GM12801 (cell line): Measurements from ENCODE around the gene SLC7A10.

Source experiments
- TF ChIP-seq, protein P1 (sequence below): IDR thresholded peaks from one replicate; pipeline ENCODE4 v1.5.1; 2011; ENCODE audit warnings: control low read depth; ENCODE audit not compliant: insufficient read length; ENCODE audit errors: extremely low read depth

SLC7A10 gene

DNA sequence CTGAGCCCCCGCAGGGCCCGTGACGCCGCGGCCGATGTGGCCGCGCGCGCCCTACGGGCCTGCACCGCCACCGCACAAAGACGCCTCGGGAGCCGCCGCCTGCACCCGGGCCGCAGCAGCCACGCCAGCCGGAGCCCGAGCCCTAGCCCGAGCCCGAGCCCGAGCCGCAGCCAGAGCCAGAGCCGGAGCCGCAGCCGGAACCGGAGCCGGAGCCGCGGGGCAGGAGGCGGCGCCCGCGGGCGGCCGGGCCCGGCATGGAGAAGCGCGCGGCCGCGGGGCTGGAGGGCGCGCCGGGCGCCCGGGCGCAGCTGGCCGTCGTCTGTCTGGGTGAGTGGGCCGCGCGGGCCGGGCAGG is 31.1 kb downstream of the SLC7A10 start:
- TF ChIP-seq, protein P1, sequence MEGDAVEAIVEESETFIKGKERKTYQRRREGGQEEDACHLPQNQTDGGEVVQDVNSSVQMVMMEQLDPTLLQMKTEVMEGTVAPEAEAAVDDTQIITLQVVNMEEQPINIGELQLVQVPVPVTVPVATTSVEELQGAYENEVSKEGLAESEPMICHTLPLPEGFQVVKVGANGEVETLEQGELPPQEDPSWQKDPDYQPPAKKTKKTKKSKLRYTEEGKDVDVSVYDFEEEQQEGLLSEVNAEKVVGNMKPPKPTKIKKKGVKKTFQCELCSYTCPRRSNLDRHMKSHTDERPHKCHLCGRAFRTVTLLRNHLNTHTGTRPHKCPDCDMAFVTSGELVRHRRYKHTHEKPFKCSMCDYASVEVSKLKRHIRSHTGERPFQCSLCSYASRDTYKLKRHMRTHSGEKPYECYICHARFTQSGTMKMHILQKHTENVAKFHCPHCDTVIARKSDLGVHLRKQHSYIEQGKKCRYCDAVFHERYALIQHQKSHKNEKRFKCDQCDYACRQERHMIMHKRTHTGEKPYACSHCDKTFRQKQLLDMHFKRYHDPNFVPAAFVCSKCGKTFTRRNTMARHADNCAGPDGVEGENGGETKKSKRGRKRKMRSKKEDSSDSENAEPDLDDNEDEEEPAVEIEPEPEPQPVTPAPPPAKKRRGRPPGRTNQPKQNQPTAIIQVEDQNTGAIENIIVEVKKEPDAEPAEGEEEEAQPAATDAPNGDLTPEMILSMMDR = no peak

DNA sequence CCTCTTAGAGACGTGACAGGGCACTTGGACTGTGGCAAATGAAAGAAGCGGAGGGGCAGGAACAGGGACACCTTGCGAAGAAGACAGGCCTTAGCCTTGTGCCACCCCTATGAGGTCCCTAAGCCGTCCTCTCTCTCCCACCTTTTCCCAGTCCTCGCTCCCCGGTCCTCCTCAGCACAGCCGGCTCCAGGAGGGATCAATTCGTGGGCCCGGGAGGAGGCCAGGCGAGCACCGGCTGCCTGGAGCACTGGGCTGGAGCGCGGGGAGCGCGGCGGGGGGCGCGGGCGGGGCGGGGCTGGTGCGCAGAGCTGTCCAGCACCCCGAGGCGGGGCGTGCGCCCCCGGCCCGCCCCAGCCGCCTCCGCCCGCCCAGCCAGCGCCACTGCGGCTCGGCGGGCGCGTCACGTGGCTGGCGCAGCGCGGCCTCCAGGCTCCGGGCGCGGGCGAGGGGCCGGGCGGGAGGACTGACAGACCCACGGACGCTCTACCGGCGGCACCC is 31.7 kb downstream of the SLC7A10 start, which contains the start of gene LRP3:
Gene LRP3 (plus strand): TSS at position 466 of the 498 bp plus-strand sequence. CDS start 456 bp downstream, outside the sequence.
- TF ChIP-seq, protein P1 = no peak

DNA sequence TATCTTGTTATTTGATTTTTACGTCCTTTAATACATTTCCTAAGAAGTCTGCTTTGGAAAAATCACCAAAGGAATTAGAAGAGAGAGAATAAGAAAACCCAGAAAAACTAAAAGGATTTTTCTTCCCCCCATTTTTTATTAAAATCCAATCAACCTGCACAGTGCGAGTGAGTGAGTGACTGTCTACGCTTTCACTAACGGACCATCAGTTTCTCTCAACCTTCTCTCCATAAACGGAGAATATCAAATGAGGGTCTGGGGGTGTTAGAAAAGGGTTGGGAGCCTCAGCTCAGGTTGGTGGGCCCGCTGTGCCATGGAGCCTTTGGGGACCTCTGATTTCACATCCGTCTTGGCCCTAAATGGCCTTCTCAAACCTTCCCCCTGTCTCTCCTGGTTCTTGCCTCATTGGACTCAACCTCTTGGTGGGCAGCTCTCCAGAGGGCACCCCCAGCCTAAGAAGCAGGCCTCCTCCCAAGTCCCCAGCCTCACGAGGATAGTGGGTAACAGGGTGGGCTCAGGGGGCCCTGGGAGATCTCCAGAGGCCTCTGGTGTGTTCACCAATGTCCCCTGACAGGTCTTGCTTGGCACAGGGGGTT is 32.3 kb downstream of the SLC7A10 start:
- TF ChIP-seq, protein P1 = no peak

DNA sequence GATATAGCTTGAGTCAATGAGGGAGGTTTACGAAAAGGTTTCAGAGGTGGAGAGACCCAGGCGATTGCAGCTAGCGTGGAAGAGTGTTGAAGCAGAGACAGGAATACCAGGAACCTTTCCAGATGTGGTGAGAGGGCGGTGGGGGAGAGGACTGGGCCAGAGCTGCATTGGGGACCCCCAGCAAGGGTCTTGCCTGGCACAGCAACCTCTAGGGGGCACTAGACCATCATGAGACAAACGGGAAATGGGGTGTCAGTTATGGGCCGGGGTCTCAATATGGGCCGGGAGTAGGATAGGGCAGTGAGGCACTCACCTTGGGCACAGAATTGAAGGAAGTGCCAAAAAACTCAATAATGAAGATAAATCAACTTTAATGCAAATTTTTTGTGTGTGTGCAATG is 33.6 kb downstream of the SLC7A10 start:
- TF ChIP-seq, protein P1 = no peak

DNA sequence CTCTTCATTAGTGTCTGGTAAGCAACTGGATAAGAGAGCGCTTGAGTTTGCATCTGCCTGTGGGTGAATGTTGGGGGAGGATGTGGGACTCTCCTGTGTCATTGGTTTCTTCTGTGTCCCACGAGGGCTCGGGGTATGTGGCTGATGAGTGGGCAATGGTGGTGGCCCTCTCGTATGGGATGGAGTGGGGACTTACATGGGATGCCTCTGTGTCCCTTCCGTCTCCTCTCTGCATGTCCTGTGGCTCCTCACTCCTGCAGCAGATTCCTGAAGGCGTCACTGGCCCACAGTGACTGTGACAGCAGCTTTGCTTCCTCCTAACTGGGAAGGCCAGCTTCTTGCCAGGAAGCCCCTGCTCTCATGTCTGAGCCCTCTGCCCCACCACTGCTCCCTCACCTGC is 34.1 kb downstream of the SLC7A10 start:
- TF ChIP-seq, protein P1 = no peak

DNA sequence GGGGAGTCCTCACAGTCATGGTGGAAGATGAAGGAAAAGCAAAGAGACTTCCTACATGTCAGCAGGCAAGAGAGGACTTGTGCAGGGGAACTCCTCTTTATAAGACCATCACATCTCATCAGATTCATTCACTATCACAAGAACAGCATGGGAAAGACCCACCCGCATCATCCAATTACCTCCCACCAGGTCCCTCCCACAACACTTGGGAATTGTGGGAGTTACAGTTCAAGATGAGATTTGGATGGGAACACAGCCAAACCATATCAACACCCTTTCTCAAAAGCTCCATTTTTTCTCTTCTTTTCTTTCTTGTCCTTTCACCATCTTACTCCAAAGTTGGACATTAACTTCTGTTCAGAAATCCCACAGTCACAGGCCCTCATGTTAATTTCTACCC is 36.2 kb downstream of the SLC7A10 start:
- TF ChIP-seq, protein P1 = no peak

DNA sequence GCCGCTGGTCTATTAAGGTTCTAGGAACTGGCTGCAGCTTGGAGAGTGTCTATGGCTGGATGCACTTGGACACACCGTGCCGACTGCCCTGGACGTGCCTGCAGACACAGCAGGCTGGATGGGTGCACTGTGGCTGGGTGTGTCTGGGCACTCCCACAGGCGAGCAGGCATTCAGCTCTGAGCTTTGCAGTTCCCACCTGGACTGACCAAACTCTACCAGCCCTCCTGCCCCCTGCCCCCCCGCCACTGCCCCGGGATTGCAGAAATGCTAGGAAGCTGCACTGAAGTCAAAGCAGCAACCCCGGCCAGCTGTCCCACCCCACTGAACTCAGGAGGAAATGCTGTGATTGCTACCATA is 38.5 kb downstream of the SLC7A10 start:
- TF ChIP-seq, protein P1 = no peak
